Activated T-cell treated with anti-CD3 and anti-CD28 coated beads for 48 hours (primary cell): ENCODE measurements around the gene DICER1.

Source experiments
- DNase-seq: peaks from one replicate; pipeline ENCODE4 v3.0.0-alpha.2; 2020; ENCODE audit warnings: low read depth

The DICER1 gene

GRCh38 chr14:95087619-95088018, 69.7 kb downstream of the DICER1 start:
- DNase-seq: no peak

DNA sequence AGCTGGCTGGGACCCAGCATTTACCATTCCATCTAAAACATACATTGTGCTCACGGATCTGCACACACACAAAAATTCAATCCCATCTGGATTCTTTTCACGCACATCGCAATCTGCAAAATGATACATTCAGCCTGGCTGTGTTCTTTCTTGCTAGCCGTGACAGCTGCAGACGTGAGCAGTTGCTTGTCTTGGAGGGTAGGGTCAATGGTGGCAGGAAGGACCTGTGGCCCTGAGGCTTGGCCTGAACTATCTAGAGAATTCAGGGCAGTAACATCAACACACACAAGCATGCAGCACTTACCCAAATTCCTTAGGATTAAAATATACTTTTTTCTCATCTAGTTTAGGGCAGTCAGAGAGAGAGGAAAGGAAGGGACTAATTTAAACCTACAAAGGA, 72.0 kb downstream of the DICER1 start:
- DNase-seq: no peak

DNA sequence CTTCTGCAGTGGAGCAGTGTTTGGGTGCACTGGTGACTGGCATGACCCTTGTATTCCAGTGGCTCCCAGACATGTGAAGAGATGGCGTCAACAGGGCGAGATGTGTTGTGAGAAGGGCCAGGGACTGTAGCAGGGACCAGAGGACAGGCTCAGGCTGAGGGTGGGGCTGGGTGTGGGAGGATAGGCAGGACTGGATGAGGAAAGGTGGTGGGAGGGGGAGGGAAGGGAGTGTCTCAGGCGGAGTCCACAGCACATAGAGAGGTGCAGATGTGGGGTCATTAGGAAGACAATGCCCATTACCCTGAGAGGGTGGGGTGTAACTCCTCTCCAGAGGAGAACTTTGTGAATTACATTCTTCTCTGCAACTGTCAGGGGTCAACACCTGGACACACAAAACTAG, 78.5 kb downstream of the DICER1 start:
- DNase-seq: no peak

GRCh38 chr14:95077345-95077744, 80.0 kb downstream of the DICER1 start:
- DNase-seq: no peak

DNA sequence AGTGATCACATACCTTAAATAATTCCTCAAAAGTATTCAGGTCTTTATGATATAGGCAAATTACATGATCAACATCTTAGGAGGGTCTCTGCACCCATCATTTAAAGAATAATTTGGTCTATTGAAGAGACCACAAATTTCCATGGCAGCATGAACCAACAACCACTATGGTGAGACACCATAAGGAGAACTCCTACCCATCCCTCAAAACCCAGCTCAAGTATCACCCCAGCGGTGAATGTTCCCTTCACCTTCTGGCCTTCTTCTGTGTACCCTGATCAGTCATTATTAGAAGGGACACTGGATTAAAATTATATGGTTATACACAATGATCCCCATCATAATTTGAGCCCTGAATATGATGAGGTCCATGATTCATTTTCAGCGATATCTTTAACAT, 81.5 kb downstream of the DICER1 start:
- DNase-seq: no peak

- DNase-seq: no peak
Observed at GRCh38 chr14:95073947-95074346, 83.4 kb downstream of the DICER1 start.

- no peak for DNase-seq
Observed at GRCh38 chr14:95072310-95072905, 84.9 kb downstream of the DICER1 start.

DNA sequence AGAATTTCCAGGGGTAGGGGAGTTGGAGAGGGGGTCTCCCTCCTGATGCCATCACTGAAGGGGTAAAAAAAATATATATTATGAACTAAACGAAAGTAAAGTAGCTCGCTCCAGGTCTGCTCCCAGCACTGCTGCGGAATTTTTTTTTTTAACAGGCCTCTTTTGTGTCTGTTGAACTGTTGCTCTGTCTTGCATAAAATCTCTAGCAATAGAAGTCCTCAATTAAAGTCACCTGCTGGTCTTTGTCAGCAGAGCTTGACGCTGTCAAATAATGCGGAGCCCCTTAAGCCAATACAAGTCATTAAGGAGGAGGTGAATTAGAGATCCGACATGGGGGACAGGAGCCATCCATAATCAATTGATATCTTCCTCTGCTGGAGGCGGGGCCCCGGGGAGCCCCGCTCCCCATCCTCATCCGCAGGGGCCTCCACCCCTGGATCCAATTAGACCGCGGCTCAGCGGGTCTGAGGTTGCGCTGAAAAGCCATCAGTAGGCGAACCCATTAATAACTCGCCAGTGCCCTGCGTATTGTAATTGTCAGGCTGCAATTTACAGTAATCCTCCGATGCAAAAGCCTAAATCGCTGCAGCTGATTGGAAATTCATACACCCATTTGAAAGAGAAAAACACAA, 85.6 kb downstream of the DICER1 start:
- DNase-seq: no peak

GRCh38 chr14:95070748-95071435, 86.4 kb downstream of the DICER1 start:
- no peak for DNase-seq

DNA sequence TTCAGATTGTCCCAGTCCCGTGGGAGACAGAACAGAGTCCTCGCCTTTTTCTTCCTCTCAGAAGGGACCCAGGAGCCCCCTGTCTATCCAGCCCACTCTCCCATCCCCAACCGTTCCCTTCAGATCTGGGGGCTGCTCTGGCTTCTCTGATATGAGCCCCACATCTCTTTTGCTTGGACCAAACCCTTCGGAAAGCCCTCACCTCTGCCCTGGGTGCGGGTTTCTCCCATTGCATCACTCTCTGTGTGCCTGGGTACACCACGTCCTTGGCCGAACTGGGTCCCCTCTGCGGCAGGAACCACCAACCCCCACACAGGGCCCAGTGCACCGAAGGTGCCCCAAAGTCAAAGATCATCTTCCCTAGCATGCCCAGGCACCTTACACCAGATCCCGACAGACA, 87.8 kb downstream of the DICER1 start:
- no peak for DNase-seq

GRCh38 chr14:95069018-95069417, 88.3 kb downstream of the DICER1 start:
- DNase-seq: no peak

DNA sequence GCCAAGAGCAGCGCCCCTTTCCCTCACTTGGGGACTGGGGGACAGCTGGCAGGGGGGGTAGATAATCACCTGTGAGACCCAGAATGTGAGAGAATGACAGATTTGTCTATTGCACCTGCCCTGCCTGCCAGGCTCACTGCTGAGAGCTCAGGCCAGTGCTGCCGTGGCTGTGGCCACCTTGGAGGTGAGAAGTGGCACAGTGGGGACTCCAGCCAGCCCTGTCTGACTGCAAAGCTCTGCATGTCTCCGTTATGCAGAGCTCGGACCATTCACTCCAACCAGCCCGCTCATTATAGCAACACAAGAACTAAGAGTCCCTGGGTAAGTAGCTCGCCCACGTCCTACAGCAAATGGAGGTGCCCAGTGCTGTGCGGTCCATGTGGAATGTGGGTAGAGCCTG, 88.8 kb downstream of the DICER1 start:
- no peak for DNase-seq

DNA sequence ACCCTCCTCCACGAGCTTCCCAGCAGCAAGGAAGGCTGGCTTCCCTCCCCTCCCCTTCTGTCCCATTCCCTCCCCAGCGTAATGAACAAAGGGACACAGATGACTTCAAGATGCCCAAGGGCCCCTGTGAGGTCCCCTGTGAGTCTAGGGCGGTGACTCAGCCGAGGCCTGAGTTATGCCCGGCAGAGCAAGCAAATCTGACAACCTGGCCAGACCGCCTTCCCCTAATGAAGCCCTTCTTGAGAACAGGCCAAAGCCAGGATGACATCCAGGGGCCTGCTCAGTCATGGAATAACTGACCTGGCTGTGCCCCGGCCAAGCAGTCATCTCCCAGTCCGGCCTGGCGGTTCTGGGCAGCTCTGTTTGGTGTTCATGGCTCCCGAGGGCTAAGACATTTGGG, 89.2 kb downstream of the DICER1 start:
- no peak for DNase-seq

DNA sequence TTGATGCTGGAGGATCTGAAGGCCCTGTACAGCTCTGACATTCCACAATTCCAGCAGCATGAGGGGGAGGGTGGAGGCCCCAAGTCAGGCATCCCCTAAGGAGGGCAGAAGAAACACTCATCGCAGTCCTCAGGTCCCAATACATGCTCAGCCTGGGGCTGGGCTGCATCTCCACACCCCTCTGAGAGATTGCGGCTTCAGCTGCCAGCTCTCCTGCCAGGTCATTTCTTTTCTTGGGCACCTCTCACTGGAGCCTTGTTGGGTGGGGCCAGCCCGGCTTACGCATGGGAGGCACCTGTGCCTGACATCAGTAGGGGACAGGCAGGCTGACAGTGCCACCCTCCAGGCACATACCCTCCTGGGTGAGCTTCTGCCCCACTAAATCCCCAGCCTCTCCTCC, 89.8 kb downstream of the DICER1 start:
- DNase-seq: no peak

DNA sequence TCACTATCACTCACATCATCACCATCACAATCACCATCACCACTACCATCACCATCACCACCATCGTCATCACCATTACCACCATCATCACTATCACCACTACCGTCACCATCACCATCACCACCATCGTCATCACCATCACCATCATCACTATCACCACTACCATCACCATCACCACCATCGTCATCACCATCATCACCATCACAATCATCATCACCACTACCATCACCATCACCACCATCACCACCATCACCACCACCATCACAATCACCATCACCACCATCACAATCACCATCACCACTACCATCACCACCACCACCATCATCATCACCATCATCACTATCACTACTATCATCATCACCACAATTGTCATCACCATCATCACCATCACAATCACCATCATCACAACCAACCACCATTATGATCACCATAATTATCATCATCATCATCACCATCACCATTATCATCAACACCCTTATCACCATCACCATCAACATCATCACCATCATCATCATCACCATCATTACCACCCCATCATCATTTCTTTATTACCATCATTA, 90.8 kb downstream of the DICER1 start:
- DNase-seq: no peak

GRCh38 chr14:95065411-95065810, 91.9 kb downstream of the DICER1 start:
- DNase-seq: no peak

GRCh38 chr14:95064734-95065133, 92.6 kb downstream of the DICER1 start:
- DNase-seq: no peak

GRCh38 chr14:95064256-95064655, 93.1 kb downstream of the DICER1 start:
- no peak for DNase-seq

DNA sequence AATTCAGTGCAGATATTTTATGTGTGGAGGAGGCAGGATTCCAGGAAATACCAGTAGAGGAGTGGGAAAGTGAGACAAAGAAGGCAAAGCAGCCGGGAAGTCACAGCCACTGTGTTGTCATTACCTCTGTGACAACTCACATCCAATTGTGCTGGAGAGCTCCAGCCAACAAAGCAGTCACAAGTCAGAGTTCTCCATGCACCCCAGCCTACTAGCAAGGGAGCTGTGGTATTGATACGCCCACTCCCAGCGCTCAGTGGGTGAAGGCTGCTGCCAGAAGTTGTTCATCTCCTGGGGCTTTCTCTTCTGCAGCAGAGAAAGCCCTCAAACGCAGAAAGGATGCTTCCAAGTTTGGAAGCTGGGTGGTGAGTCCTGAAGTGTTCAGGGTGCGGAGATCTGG, 93.9 kb downstream of the DICER1 start:
- no peak for DNase-seq

DNA sequence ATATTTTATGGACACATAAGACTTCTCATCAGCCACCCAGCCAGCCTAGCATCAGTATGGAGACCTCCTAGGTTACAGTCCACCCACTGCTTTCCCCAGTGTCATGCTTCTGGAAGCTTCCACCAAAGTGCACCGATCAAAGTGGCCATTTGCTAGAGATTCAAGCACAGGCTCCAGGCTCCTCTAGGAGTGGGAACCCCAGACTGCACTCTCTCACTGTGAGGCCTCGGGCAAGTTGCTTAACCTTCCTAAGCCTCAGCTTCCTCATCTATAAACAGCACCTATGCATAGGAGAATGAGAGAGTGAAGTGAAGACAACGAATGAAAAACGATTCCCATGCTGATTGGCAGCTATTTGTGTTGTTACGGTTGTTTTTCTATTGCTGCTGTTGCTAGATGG, 94.4 kb downstream of the DICER1 start:
- DNase-seq: no peak

GRCh38 chr14:95062220-95062619, 95.1 kb downstream of the DICER1 start:
- DNase-seq: no peak

DNA sequence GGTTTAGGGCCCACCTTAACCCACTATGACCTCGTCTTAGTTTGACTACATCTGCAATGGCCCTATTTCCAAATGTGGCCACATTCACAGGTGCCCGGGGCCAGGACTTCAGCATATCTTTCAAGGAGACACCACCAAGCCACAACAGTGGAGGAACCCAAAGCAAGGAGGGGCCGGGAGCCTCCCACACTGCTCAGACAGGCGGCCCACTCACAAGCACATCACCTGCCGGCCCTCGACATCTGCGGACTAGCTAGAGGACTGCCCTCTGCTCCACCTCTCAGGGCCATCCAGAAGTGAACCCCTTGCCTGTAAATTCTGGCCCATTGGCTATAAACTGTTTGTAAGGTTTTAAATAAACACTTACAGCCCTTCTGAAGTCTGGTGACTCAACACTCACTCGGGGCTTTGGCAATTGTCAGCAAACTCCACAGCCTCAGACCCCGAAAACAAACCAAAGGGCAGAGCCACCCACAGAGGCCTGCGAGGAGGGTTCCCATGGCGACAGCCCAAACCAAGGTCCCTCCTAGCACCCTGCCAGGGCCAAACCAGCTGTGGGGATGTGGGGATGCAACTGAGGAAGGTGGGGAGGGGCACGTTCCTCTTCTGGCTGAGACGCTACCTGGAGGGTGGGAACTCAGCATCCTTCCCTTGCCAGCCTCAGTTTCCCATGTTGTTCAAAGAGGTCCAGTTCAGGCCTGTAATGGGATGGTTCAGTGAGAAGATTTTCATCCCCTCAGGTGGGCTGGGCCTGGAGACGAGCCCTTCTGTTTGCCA, 95.8 kb downstream of the DICER1 start:
- no peak for DNase-seq

GRCh38 chr14:95059126-95059525, 98.2 kb downstream of the DICER1 start:
- no peak for DNase-seq
